Measurements from ENCODE around the gene METTL8.
A peak's percentile ranks its signal among the peaks of the same experiment; 100 is the strongest.

METTL8 gene

GRCh38 chr2:171475979-171476378 is 42.2 kb upstream of the METTL8 start:
- no peak for DNase-seq (ENCODE audit: low read depth, low spot score)
- H3K4me3 ChIP-seq (ENCODE audit: low read depth, low read length): no peak overlapping the region
- in situ Hi-C loops (cut with HindIII; ENCODE audit: low sequenced_read_pairs): no loop called here
- TF ChIP-seq CTCF (IDR thresholded peaks at IDR 0.05; ENCODE audit: low read depth, low read length): no peak

GRCh38 chr2:171470129-171470528 is 36.3 kb upstream of the METTL8 start:
- no peak overlapping the region for H3K4me3 ChIP-seq (ENCODE audit: low read depth, low read length)
- no peak for TF ChIP-seq CTCF (IDR thresholded peaks at IDR 0.05; ENCODE audit: low read depth, low read length)
- DNase-seq (ENCODE audit: low read depth, low spot score): no peak
- in situ Hi-C loops (cut with HindIII; ENCODE audit: low sequenced_read_pairs): no loop called here

- in situ Hi-C loops (cut with HindIII; ENCODE audit: low sequenced_read_pairs): no loop called here
- TF ChIP-seq CTCF (IDR thresholded peaks at IDR 0.05; ENCODE audit: low read depth, low read length): no peak
- DNase-seq (ENCODE audit: low read depth, low spot score): peak; percentile 38
- H3K4me3 ChIP-seq (ENCODE audit: low read depth, low read length): no peak overlapping the region
Measured at GRCh38 chr2:171469176-171469575, 35.4 kb upstream of the METTL8 start.

GRCh38 chr2:171460537-171460936 is 26.7 kb upstream of the METTL8 start:
- in situ Hi-C loops (cut with HindIII; ENCODE audit: low sequenced_read_pairs): no loop called here
- no peak for DNase-seq (ENCODE audit: low read depth, low spot score)

GRCh38 chr2:171459498-171459897 is 25.7 kb upstream of the METTL8 start:
- in situ Hi-C loops (cut with HindIII; ENCODE audit: low sequenced_read_pairs): no loop called here
- DNase-seq (ENCODE audit: low read depth, low spot score): no peak
- no peak overlapping the region for H3K4me3 ChIP-seq (ENCODE audit: low read depth, low read length)
- TF ChIP-seq CTCF (IDR thresholded peaks at IDR 0.05; ENCODE audit: low read depth, low read length): no peak

More at GRCh38 chr2:171460537-171460936, 26.7 kb upstream of the METTL8 start:
- TF ChIP-seq CTCF (IDR thresholded peaks at IDR 0.05; ENCODE audit: low read depth, low read length): no peak
- H3K4me3 ChIP-seq (ENCODE audit: low read depth, low read length): no peak overlapping the region

GRCh38 chr2:171452773-171453172 is 19.0 kb upstream of the METTL8 start:
- H3K4me3 ChIP-seq (ENCODE audit: low read depth, low read length): no peak overlapping the region
- TF ChIP-seq CTCF (IDR thresholded peaks at IDR 0.05; ENCODE audit: low read depth, low read length): no peak
- in situ Hi-C loops (cut with HindIII; ENCODE audit: low sequenced_read_pairs): no loop called here
- DNase-seq (ENCODE audit: low read depth, low spot score): no peak

- TF ChIP-seq CTCF (IDR thresholded peaks at IDR 0.05; ENCODE audit: low read depth, low read length): no peak
- no peak for DNase-seq (ENCODE audit: low read depth, low spot score)
- in situ Hi-C loops (cut with HindIII; ENCODE audit: low sequenced_read_pairs): no loop called here
- H3K4me3 ChIP-seq (ENCODE audit: low read depth, low read length): no peak overlapping the region
Measured at GRCh38 chr2:171451074-171451473, 17.3 kb upstream of the METTL8 start.
